SU-DHL-6 (cell line): Measurements from ENCODE around the gene ATG3.

Experiments
- CTCF ChIP-seq: fragments of 200-600 bp; sonication (generic); IDR thresholded peaks from one replicate; pipeline ENCODE4 v1.5.1; 2017; ENCODE audit warnings: antibody characterized with exemption, mild to moderate bottlenecking, low read length, moderate library complexity; ENCODE audit not compliant: insufficient read depth, poor library complexity, severe bottlenecking
- EZH2phosphoT487 ChIP-seq: fragments of 200-600 bp; sonication (generic), shearing (Covaris generic); conservative IDR thresholded peaks from 2 replicates; pipeline ENCODE4 v1.6.1; 2018; ENCODE audit warnings: mild to moderate bottlenecking, antibody characterized with exemption, low read length, moderate library complexity, mixed read lengths

- TF ChIP-seq CTCF (no peak), EZH2phosphoT487 (no peak)
These were observed 40.6 kb upstream of the ATG3 start for GRCh38 chr3:112602217-112602838.
